Neural cell (in vitro differentiated cells): ENCODE data around the gene MRPL42. TPM values are rescaled to one million over a fixed set of nuclear protein-coding genes. Genes with fewer than 3 reads are reported as not detected.
"Not testable (repeated sequence)": the region's sequence is repeated elsewhere in the genome, so short reads cannot be mapped to it uniquely, and the experiment has no call there.

Experiments
- H2AFZ ChIP-seq: fragments of 200-600, 300-800 bp; sonication (generic), shearing (Covaris generic); 2 replicates; pipeline ENCODE4 v1.6.0; 2014; ENCODE audit warnings: low read depth, mild to moderate bottlenecking, antibody characterized with exemption, low read length, moderate library complexity
- H3F3A ChIP-seq: fragments of 200-600 bp; shearing (Covaris generic); 2 replicates; pipeline ENCODE4 v1.6.1; 2016; ENCODE audit warnings: mild to moderate bottlenecking, moderate library complexity, mixed read lengths, antibody characterized with exemption, low read length; ENCODE audit not compliant: insufficient read depth, poor library complexity, severe bottlenecking
- H3K27ac ChIP-seq: fragments of 200-600, 300-800 bp; sonication (generic), shearing (Covaris generic); 2 replicates; pipeline ENCODE4 v1.5.1; 2014; ENCODE audit warnings: mild to moderate bottlenecking, low read length, moderate library complexity
- H3K27me3 ChIP-seq: fragments of 300-800, 200-600 bp; sonication (generic), shearing (Covaris generic); 2 replicates; pipeline ENCODE4 v1.6.0; 2014; ENCODE audit warnings: mild to moderate bottlenecking, low read depth, low read length, moderate library complexity; ENCODE audit not compliant: insufficient read depth
- H3K36me3 ChIP-seq: fragments of 300-800, 200-600 bp; sonication (generic), shearing (Covaris generic); 2 replicates; pipeline ENCODE4 v1.5.1; 2014; ENCODE audit warnings: mild to moderate bottlenecking, antibody characterized with exemption, low read length, moderate library complexity; ENCODE audit not compliant: insufficient read depth
- H3K4me2 ChIP-seq: fragments of 300-800, 200-600 bp; sonication (generic), shearing (Covaris generic); 2 replicates; pipeline ENCODE4 v1.6.0; 2014; ENCODE audit warnings: mild to moderate bottlenecking, low read length
- H3K4me3 ChIP-seq: fragments of 300-800, 200-600 bp; sonication (generic), shearing (Covaris generic); 2 replicates; pipeline ENCODE4 v1.5.1; 2014; ENCODE audit warnings: mild to moderate bottlenecking, low read length, moderate library complexity
- H3K79me2 ChIP-seq: fragments of 200-600 bp; shearing (Covaris generic); replicated peaks from 2 replicates; pipeline ENCODE4 v1.6.0; 2014; ENCODE audit warnings: mild to moderate bottlenecking, low read length, moderate library complexity; ENCODE audit not compliant: insufficient read depth
- H3K9ac ChIP-seq: fragments of 300-800, 200-600 bp; sonication (generic), shearing (Covaris generic); 2 replicates; pipeline ENCODE4 v1.6.1; 2016; ENCODE audit warnings: mild to moderate bottlenecking, low read length, mixed read lengths
- H3K9me2 ChIP-seq: fragments of 200-600 bp; shearing (Covaris generic); 2 replicates; pipeline ENCODE4 v1.6.1; 2016; ENCODE audit warnings: mild to moderate bottlenecking, low read length, mixed read lengths; ENCODE audit not compliant: insufficient read depth
- H3K9me3 ChIP-seq: fragments of 200-600, 300-800 bp; sonication (generic), shearing (Covaris generic); 2 replicates; pipeline ENCODE4 v1.6.1; 2016; ENCODE audit warnings: mild to moderate bottlenecking, mixed run types, low read length, moderate library complexity, mixed read lengths
- H4K20me1 ChIP-seq: fragments of 200-600 bp; shearing (Covaris generic); 2 replicates; pipeline ENCODE4 v1.6.1; 2016; ENCODE audit warnings: mild to moderate bottlenecking, mixed run types; ENCODE audit not compliant: insufficient read depth
- EP300 ChIP-seq: fragments of 450-650 bp; conservative IDR thresholded peaks from 2 replicates; pipeline ENCODE4 v1.6.1; 2014; ENCODE audit warnings: antibody characterized with exemption, mild to moderate bottlenecking, moderate library complexity; ENCODE audit not compliant: poor library complexity, severe bottlenecking
- EZH2 ChIP-seq: fragments of 200-600, 300-800 bp; shearing (Covaris generic), sonication (generic); IDR thresholded peaks from 2 replicates; pipeline ENCODE4 v1.6.1; 2014; ENCODE audit warnings: antibody characterized with exemption, low read length, borderline replicate concordance, mild to moderate bottlenecking; ENCODE audit not compliant: insufficient read depth, poor library complexity, severe bottlenecking
- MXI1 ChIP-seq: fragments of 450-650 bp; conservative IDR thresholded peaks from 2 replicates; pipeline ENCODE4 v1.6.1; 2014; ENCODE audit warnings: antibody characterized with exemption, mild to moderate bottlenecking; ENCODE audit not compliant: poor library complexity, severe bottlenecking
- POLR2AphosphoS5 ChIP-seq: IDR thresholded peaks from 2 replicates; pipeline ENCODE4 v1.6.1; 2012
- RAD21 ChIP-seq: fragments of 450-650 bp; conservative IDR thresholded peaks from 2 replicates; pipeline ENCODE4 v1.6.1; 2014; ENCODE audit warnings: antibody characterized with exemption, mild to moderate bottlenecking, moderate library complexity
- SMC3 ChIP-seq: fragments of 450-650 bp; conservative IDR thresholded peaks from 2 replicates; pipeline ENCODE4 v1.6.1; 2014; ENCODE audit warnings: antibody characterized with exemption, mild to moderate bottlenecking, moderate library complexity; ENCODE audit not compliant: poor library complexity
- TAF1 ChIP-seq: IDR thresholded peaks from 2 replicates; pipeline ENCODE4 v1.6.1; 2012; ENCODE audit warnings: low read depth
- polyA plus RNA-seq: library from polyadenylated mRNA; depleted of rRNA; stranded (reverse); fragments of >200 nt; gene quantifications from 2 replicates; pipeline ENCODE4 v1.2.3, GENCODE V29; 2014
- TF ChIP-seq, protein P1 (sequence below): IDR thresholded peaks from 2 replicates; pipeline ENCODE4 v1.6.1; 2012; ENCODE audit warnings: borderline replicate concordance
- TF ChIP-seq, protein P2 (sequence below): fragments of 450-650 bp; IDR thresholded peaks from 2 replicates; pipeline ENCODE4 v1.5.1; 2014; ENCODE audit warnings: antibody characterized with exemption, mild to moderate bottlenecking, moderate library complexity; ENCODE audit not compliant: poor library complexity, severe bottlenecking

Gene MRPL42
- polyA plus RNA-seq, 1 donor from 2014 or later: 260 TPM

DNA sequence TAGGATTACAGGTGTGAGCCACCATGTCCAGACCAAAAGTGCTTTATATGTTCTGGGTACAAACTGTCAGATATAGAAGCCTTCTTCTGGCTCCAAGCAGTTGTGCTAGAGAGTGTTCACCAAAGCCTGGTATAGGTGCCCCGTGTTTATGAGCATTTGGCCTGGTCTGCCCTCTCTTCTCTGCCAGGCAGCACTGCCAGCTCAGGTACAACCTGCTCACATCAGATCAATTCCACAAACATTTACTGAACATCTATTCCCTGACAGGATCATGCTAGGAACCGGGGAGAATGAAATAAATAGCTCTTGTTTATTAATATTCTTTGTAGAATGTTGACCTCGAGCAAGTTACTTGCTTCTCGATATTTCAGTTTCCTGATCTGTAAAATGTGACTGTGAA, 85.1 kb downstream of the MRPL42 start:
- no peaks in the 10 kb centered on the region for H3K36me3 ChIP-seq
- H3K9me3 ChIP-seq: no peaks in the 10 kb centered on the region
- H3K27me3 ChIP-seq: no peaks in the 10 kb centered on the region
- no peak overlapping the region for H3K4me3 ChIP-seq
- H3K79me2 ChIP-seq: no peaks in the 10 kb centered on the region
- H3K27ac ChIP-seq: no peak overlapping the region
- H2AFZ ChIP-seq: no peak overlapping the region
- H3K4me2 ChIP-seq: no peak overlapping the region
- no peaks in the 10 kb centered on the region for H3K9me2 ChIP-seq
- H3K9ac ChIP-seq: no peak overlapping the region
- TF ChIP-seq TAF1: no peak
- TF ChIP-seq MXI1: no peak
- no peak for TF ChIP-seq RAD21
- no peak for TF ChIP-seq EZH2
- TF ChIP-seq, protein P1, sequence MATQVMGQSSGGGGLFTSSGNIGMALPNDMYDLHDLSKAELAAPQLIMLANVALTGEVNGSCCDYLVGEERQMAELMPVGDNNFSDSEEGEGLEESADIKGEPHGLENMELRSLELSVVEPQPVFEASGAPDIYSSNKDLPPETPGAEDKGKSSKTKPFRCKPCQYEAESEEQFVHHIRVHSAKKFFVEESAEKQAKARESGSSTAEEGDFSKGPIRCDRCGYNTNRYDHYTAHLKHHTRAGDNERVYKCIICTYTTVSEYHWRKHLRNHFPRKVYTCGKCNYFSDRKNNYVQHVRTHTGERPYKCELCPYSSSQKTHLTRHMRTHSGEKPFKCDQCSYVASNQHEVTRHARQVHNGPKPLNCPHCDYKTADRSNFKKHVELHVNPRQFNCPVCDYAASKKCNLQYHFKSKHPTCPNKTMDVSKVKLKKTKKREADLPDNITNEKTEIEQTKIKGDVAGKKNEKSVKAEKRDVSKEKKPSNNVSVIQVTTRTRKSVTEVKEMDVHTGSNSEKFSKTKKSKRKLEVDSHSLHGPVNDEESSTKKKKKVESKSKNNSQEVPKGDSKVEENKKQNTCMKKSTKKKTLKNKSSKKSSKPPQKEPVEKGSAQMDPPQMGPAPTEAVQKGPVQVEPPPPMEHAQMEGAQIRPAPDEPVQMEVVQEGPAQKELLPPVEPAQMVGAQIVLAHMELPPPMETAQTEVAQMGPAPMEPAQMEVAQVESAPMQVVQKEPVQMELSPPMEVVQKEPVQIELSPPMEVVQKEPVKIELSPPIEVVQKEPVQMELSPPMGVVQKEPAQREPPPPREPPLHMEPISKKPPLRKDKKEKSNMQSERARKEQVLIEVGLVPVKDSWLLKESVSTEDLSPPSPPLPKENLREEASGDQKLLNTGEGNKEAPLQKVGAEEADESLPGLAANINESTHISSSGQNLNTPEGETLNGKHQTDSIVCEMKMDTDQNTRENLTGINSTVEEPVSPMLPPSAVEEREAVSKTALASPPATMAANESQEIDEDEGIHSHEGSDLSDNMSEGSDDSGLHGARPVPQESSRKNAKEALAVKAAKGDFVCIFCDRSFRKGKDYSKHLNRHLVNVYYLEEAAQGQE: no peak
- TF ChIP-seq SMC3: no peak
- TF ChIP-seq, protein P2, sequence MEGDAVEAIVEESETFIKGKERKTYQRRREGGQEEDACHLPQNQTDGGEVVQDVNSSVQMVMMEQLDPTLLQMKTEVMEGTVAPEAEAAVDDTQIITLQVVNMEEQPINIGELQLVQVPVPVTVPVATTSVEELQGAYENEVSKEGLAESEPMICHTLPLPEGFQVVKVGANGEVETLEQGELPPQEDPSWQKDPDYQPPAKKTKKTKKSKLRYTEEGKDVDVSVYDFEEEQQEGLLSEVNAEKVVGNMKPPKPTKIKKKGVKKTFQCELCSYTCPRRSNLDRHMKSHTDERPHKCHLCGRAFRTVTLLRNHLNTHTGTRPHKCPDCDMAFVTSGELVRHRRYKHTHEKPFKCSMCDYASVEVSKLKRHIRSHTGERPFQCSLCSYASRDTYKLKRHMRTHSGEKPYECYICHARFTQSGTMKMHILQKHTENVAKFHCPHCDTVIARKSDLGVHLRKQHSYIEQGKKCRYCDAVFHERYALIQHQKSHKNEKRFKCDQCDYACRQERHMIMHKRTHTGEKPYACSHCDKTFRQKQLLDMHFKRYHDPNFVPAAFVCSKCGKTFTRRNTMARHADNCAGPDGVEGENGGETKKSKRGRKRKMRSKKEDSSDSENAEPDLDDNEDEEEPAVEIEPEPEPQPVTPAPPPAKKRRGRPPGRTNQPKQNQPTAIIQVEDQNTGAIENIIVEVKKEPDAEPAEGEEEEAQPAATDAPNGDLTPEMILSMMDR: no peak
- TF ChIP-seq POLR2AphosphoS5: no peak
- no peak for TF ChIP-seq EP300
- no peaks in the 10 kb centered on the region for H3F3A ChIP-seq
- no peaks in the 10 kb centered on the region for H4K20me1 ChIP-seq

DNA sequence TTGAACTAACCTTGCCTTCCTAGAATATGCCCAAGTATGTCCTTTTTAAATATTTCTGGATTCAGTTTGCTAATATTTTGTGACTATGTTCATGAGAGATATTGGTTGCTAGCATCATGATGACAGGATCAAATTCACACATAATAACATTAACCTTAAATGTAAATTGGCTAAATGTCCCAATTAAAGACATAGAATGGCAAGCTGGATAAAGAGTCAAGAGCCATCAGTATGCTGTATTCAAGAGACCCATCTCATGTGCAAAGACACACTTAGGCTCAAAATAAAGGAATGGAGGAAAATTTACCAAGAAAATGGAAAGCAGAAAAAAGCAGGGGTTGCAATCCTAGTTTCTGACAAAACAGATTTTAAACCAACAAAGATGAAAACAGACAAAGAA, 90.6 kb downstream of the MRPL42 start:
- not testable (repeated sequence) for H3K9me3 ChIP-seq, H3K79me2 ChIP-seq, H3K9ac ChIP-seq, H3K27ac ChIP-seq, H3F3A ChIP-seq, H4K20me1 ChIP-seq, H3K27me3 ChIP-seq, H2AFZ ChIP-seq, H3K4me3 ChIP-seq, H3K4me2 ChIP-seq, H3K9me2 ChIP-seq, H3K36me3 ChIP-seq

DNA sequence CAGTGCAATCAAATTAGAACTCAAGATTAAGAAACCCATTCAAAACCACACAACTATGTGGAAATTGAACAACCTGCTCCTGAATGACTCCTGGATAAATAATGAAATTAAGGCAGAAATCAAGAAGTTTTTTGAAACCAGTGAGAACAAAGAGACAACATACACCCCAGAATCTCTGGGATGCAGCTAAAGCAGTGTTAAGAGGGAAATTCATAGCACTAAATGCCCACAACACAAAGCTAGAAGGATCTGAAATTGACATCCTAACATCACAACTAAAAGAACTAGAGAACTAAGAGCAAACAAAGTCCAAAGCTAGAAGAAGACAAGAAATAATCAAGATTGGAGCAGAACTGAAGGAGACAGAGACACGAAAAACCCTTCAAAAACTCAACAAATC, 91.4 kb downstream of the MRPL42 start:
- H3K9me3 ChIP-seq: not testable (repeated sequence)

More for the DNA sequence above, 91.4 kb downstream of the MRPL42 start:
- H2AFZ ChIP-seq, H3K27ac ChIP-seq, H4K20me1 ChIP-seq, H3K79me2 ChIP-seq, H3K9ac ChIP-seq, H3K4me2 ChIP-seq, H3K36me3 ChIP-seq, H3K27me3 ChIP-seq, H3K9me2 ChIP-seq, H3F3A ChIP-seq, H3K4me3 ChIP-seq: not testable (repeated sequence)
